Amniotic epithelial cell (primary cell): ENCODE results near the gene SEL1L.
"Not testable (repeated sequence)": the region's sequence is repeated elsewhere in the genome, so short reads cannot be mapped to it uniquely, and the experiment has no call there.

Experiments
- DNase-seq: peaks from one replicate; pipeline ENCODE4 v3.0.0-alpha.2; 2010; ENCODE audit warnings: low read depth

SEL1L gene

GRCh38 chr14:81533536-81534343, at the start of gene SEL1L:
SEL1L (minus strand) TSS chr14:81533853; CDS start chr14:81533744, 109 bp downstream.
- peak; percentile 100 for DNase-seq

- DNase-seq: no peak
Measured at GRCh38 chr14:81582420-81582819, 48.8 kb upstream of the SEL1L start.

GRCh38 chr14:81579115-81579514, 45.5 kb upstream of the SEL1L start:
- DNase-seq: no peak

- no peak for DNase-seq
Measured at GRCh38 chr14:81571437-81571836, 37.8 kb upstream of the SEL1L start.

- DNase-seq: peak; percentile 1
Measured at GRCh38 chr14:81567302-81567701, 33.6 kb upstream of the SEL1L start.

- no peak for DNase-seq
Measured at GRCh38 chr14:81565441-81566290, 32.0 kb upstream of the SEL1L start.

GRCh38 chr14:81562818-81563217, 29.2 kb upstream of the SEL1L start:
- DNase-seq: no peak

GRCh38 chr14:81561084-81561775, 27.6 kb upstream of the SEL1L start:
- DNase-seq: no peak

- no peak for DNase-seq
Measured at GRCh38 chr14:81559385-81559784, 25.7 kb upstream of the SEL1L start.

GRCh38 chr14:81557146-81557545, 23.5 kb upstream of the SEL1L start:
- DNase-seq: no peak

- DNase-seq: no peak
Measured at GRCh38 chr14:81555684-81556083, 22.0 kb upstream of the SEL1L start.

- DNase-seq: no peak
Measured at GRCh38 chr14:81555051-81555450, 21.4 kb upstream of the SEL1L start.

GRCh38 chr14:81551471-81551870, 17.8 kb upstream of the SEL1L start:
- no peak for DNase-seq

GRCh38 chr14:81550001-81550637, 16.5 kb upstream of the SEL1L start:
- no peak for DNase-seq

- not testable (repeated sequence) for DNase-seq
Measured at GRCh38 chr14:81541206-81541605, 7.6 kb upstream of the SEL1L start.

- DNase-seq: no peak
Measured at GRCh38 chr14:81537193-81537592, 3.5 kb upstream of the SEL1L start.

GRCh38 chr14:81536241-81536771, 2.7 kb upstream of the SEL1L start:
- no peak for DNase-seq

- no peak for DNase-seq
Measured at GRCh38 chr14:81535396-81536164, 1.9 kb upstream of the SEL1L start.

GRCh38 chr14:81534510-81535074, 939 bp upstream of the SEL1L start:
- DNase-seq: no peak

- DNase-seq: no peak
Measured at GRCh38 chr14:81533212-81533535, 479 bp downstream of the SEL1L start.

- DNase-seq: peak; percentile 35
Measured at GRCh38 chr14:81529391-81529790, 4.3 kb downstream of the SEL1L start.
